ENCODE data around the gene FBP2. TPM values are rescaled to one million over a fixed set of nuclear protein-coding genes. Genes with fewer than 3 reads are reported as not detected.
"Not testable (repeated sequence)": the region's sequence is repeated elsewhere in the genome, so short reads cannot be mapped to it uniquely, and the experiment has no call there.

The FBP2 gene
- total RNA-seq, 1 donor from 2014 or later: not detected

- H3K27ac Mint-ChIP-seq: no peak overlapping the region
- H3K27me3 Mint-ChIP-seq (ENCODE audit: insufficient read depth): peaks cover 24% of the 10 kb centered on the region
- intact Hi-C loops (cut with micrococcal nuclease): no loop called here
- no peaks in the 10 kb centered on the region for H3K9me3 Mint-ChIP-seq
- H3K4me3 Mint-ChIP-seq: no peak overlapping the region
- H3K36me3 Mint-ChIP-seq (ENCODE audit: low read depth): no peaks in the 10 kb centered on the region
- no peaks in the 10 kb centered on the region for H3K4me1 Mint-ChIP-seq (ENCODE audit: low read depth)
- no peak for DNase-seq (ENCODE audit: low spot score)
These were observed 24.5 kb downstream of the FBP2 start for GRCh38 chr9:94568972-94569712.

DNA sequence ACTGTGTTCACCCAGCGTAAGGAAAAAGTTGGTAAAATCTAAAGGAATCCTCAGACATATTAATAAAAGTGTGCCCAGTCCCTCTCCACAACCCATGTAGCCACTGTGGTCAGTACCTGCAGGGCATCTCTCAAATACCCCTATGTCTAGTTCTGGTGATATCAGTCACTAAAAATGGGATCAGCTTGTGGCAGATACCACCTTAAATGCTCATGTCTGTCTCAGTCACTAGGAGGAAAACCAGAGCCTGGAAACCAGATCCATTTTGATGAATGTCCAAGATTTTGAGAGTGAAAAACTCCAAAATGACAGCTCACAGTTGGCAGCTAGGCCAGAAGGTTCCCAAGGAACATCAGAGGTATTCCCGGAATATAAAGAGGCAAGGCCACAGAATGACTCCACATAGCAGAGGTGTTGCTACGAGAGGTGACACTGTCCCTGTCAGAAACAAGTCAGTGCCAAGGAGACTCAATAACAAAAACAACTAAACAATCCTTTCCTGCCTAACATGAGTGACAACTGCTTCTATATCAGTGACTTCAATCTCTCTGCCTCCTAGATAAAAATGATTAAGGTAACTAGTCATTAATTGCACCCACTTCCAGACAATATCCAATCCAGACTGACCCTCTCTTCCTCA is 25.3 kb downstream of the FBP2 start:
- Mint-ChIP-seq H3K9me3 (no peaks in the 10 kb centered on the region), H3K4me1 (ENCODE audit: low read depth) (no peaks in the 10 kb centered on the region), H3K27me3 (ENCODE audit: insufficient read depth) (peaks cover 16% of the 10 kb centered on the region), H3K27ac (no peak overlapping the region), H3K4me3 (no peak overlapping the region), H3K36me3 (ENCODE audit: low read depth) (no peaks in the 10 kb centered on the region)
- intact Hi-C loops (cut with micrococcal nuclease): no loop called here
- DNase-seq (ENCODE audit: low spot score): no peak

DNA sequence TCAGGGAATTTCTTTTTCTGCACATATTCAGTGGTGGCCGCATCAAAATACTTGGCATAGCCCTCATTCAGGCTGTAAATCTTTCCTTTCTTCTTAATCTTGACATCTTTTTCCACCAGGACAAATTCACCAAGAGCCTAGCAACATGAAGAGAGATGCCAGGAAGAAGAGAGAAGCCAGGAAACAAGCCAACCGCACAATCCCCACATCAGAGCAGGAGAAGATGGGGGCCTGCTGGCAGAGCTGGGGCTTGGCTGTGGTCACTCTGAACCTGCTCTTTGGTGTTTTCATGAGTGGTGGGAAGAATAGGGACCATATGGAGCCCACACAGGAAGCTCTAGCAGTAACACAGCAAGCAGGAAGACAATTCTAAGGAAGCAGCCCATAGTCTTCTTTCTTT is 26.4 kb downstream of the FBP2 start:
- H3K9me3 Mint-ChIP-seq: no peaks in the 10 kb centered on the region
- no peaks in the 10 kb centered on the region for H3K4me1 Mint-ChIP-seq (ENCODE audit: low read depth)
- no peak overlapping the region for H3K4me3 Mint-ChIP-seq
- H3K27ac Mint-ChIP-seq: no peak overlapping the region
- intact Hi-C loops (cut with micrococcal nuclease): no loop called here
- H3K27me3 Mint-ChIP-seq (ENCODE audit: insufficient read depth): peaks cover 11% of the 10 kb centered on the region
- DNase-seq (ENCODE audit: low spot score): no peak
- H3K36me3 Mint-ChIP-seq (ENCODE audit: low read depth): no peaks in the 10 kb centered on the region

DNA sequence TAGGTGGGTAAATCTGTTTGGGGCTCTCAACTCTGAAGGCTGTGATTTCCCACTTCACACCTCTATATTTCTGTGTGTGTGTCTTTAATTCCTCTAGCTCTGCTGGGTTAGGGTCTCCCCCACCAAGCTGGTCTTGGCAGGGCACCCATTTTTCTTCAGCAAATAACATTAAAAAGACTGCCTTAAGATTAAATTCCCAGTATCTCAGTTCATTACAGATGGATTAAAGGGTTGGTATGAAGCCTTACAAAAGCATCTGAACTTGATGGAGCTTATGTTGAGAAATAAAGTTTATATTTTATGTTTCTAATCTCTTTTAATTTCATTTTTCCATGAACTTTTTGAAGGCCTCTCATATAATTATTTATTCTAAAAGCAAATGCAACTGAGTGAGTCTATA is 27.1 kb downstream of the FBP2 start:
- DNase-seq (ENCODE audit: low spot score): no peak
- Mint-ChIP-seq H3K27ac (no peak overlapping the region), H3K9me3 (no peaks in the 10 kb centered on the region), H3K27me3 (ENCODE audit: insufficient read depth) (peaks cover 4% of the 10 kb centered on the region), H3K4me3 (no peak overlapping the region), H3K4me1 (ENCODE audit: low read depth) (no peaks in the 10 kb centered on the region), H3K36me3 (ENCODE audit: low read depth) (no peaks in the 10 kb centered on the region)
- intact Hi-C loops (cut with micrococcal nuclease): no loop called here

DNA sequence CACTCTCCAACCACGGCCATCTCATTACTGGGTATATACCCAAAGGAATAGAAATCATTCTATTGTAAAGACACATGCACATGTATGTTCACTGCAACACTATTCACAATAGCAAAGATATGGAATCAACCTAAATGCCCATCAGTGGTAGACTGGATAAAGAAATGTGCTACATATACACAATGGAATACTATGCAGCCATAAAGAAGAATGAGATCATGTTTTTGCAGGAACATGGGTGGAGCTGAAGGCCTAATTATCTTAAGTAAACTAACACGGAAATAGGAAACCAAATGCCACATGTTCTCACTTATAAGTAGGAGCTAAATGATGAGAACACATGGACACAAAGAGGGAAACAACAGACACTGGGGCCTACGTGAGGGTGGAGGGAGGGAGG is 29.3 kb downstream of the FBP2 start:
- H3K4me1 Mint-ChIP-seq (ENCODE audit: low read depth); H3K27me3 Mint-ChIP-seq (ENCODE audit: insufficient read depth); DNase-seq (ENCODE audit: low spot score); intact Hi-C loops (cut with micrococcal nuclease); H3K36me3 Mint-ChIP-seq (ENCODE audit: low read depth); H3K4me3 Mint-ChIP-seq; H3K9me3 Mint-ChIP-seq; H3K27ac Mint-ChIP-seq: not testable (repeated sequence)

DNA sequence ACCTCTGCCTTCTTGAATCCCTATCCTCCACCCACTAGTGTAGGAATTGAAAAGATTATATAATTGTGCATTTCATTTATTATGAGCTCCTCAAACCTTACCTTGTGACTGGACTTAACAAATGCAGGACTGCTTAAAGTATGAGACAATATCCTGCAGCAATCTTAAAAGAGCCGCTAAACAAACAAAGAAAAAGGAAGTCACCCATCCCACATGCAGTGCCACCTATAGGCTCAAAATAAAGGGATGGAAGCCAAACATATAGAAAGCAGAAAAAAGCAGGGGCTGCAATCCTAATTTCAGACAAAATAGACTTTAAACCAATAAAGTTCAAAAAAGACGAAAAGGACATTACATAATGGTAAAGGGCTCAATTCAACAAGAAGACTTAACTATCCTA is 30.1 kb downstream of the FBP2 start:
- Mint-ChIP-seq H3K4me1 (ENCODE audit: low read depth) (no peaks in the 10 kb centered on the region), H3K27ac (no peak overlapping the region), H3K36me3 (ENCODE audit: low read depth) (no peaks in the 10 kb centered on the region), H3K27me3 (ENCODE audit: insufficient read depth) (peaks cover 4% of the 10 kb centered on the region), H3K4me3 (no peak overlapping the region), H3K9me3 (no peaks in the 10 kb centered on the region)
- DNase-seq (ENCODE audit: low spot score): no peak
- intact Hi-C loops (cut with micrococcal nuclease): no loop called here

DNA sequence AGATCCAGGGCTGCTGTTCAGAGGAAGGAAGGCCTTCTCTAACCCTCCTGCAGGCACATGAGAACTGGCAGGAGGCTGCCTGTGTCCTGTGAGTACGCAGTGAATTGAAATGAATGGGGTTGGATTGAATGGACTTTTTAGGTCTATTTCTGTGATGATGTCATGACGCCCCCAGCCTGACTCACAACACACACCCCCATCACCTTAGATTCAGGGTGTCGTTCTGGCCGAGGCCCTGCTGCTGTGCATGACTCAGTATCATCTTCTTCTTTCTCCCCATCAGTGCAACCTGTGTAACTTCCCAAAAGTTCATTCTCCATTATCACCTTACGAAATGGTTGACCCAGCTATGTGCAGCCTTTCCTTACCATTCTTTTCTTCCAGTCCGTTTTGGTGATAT is 33.4 kb downstream of the FBP2 start:
- intact Hi-C loops (cut with micrococcal nuclease): no loop called here
- no peaks in the 10 kb centered on the region for H3K36me3 Mint-ChIP-seq (ENCODE audit: low read depth)
- no peaks in the 10 kb centered on the region for H3K9me3 Mint-ChIP-seq
- H3K27me3 Mint-ChIP-seq (ENCODE audit: insufficient read depth): peaks cover 4% of the 10 kb centered on the region
- no peak overlapping the region for H3K4me3 Mint-ChIP-seq
- no peak for DNase-seq (ENCODE audit: low spot score)
- H3K4me1 Mint-ChIP-seq (ENCODE audit: low read depth): no peaks in the 10 kb centered on the region
- no peak overlapping the region for H3K27ac Mint-ChIP-seq

GRCh38 chr9:94557376-94557775 is 36.2 kb downstream of the FBP2 start:
- no peak for DNase-seq (ENCODE audit: low spot score)
- no peaks in the 10 kb centered on the region for H3K9me3 Mint-ChIP-seq
- no peaks in the 10 kb centered on the region for H3K4me1 Mint-ChIP-seq (ENCODE audit: low read depth)
- no peak overlapping the region for H3K27ac Mint-ChIP-seq
- no peaks in the 10 kb centered on the region for H3K36me3 Mint-ChIP-seq (ENCODE audit: low read depth)
- intact Hi-C loops (cut with micrococcal nuclease): no loop called here
- peaks cover 4% of the 10 kb centered on the region for H3K27me3 Mint-ChIP-seq (ENCODE audit: insufficient read depth)
- H3K4me3 Mint-ChIP-seq: no peak overlapping the region

DNA sequence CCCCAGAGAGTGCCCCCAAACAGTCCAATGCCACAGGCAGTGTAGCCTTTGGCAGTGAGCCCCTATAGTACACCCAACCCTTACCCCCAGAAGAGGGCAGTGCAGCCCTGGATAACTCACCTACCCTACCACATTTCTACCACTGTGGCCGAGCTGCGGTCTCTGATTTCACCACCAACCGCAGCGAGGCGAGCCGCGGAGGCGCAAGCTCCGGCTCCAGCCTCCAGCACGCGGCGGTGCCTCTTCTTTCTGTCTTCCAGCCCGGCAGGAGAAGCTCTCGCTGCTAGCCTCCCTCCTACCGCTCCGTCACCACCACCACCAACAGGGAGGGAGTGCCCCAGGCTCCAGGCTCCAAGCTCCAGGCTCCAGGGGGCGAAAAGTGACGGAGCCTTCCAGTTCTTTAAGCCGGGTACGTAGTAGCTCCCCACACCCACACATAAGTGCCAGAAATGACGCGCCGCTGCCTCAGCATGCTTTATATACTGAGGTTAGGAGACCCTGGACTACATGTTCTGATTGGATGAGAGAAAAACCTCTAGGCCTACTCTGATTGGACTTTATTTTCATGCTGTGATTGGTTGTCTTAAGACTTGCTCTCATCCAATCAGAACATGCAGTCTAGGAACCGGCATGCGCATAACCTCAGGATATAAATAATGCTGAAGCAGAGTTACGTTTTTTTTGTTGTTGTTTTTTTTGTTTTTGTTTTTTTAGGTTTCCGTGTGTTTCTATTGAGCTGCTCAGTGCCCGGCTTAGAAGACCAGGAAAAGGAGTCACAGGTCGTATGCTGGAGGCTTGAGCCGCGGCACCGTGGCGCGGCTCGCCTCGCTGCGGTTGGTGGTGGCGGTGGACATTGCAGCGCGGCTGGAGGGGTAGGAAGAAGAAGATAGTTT is 38.9 kb downstream of the FBP2 start, which contains the start of gene PCAT7:
PCAT7 (plus strand) TSS at position 645 of the 893 bp plus-strand sequence.
- intact Hi-C loops (cut with micrococcal nuclease): loop anchor here (1.0 kb wide), 1 partner anchor 49 kb away; no protein-coding TSS in a partner anchor
- no peak for DNase-seq (ENCODE audit: low spot score)
- Mint-ChIP-seq H3K4me3 (no peak within 1 kb of the TSS), H3K27ac (no peak within 1 kb of the TSS), H3K9me3 (no peaks in the 10 kb centered on the region), H3K36me3 (ENCODE audit: low read depth) (no peaks in the 10 kb centered on the region), H3K4me1 (ENCODE audit: low read depth) (no peaks in the 10 kb centered on the region), H3K27me3 (ENCODE audit: insufficient read depth) (peaks cover 9% of the 10 kb centered on the region)

DNA sequence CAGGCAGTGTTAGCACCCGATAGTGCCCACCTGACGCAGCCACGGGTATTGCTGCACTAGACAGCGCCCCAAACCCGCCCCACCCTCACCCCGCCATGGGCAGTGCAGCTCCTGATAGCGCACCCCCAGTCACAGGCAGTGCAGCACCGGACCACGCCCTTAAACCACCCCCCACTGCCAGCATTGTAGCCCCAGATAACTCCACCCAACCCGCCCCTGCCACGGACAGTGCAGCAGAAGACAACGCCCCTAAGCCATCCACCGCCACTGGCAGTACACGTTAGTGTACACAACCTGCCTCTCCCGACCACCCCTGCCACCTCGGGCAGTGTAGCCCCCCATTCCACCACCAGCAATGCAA is 39.6 kb downstream of the FBP2 start:
- intact Hi-C loops (cut with micrococcal nuclease): loop anchor here (1.0 kb wide), 1 partner anchor 49 kb away; no protein-coding TSS in a partner anchor
- no peak for DNase-seq (ENCODE audit: low spot score)

DNA sequence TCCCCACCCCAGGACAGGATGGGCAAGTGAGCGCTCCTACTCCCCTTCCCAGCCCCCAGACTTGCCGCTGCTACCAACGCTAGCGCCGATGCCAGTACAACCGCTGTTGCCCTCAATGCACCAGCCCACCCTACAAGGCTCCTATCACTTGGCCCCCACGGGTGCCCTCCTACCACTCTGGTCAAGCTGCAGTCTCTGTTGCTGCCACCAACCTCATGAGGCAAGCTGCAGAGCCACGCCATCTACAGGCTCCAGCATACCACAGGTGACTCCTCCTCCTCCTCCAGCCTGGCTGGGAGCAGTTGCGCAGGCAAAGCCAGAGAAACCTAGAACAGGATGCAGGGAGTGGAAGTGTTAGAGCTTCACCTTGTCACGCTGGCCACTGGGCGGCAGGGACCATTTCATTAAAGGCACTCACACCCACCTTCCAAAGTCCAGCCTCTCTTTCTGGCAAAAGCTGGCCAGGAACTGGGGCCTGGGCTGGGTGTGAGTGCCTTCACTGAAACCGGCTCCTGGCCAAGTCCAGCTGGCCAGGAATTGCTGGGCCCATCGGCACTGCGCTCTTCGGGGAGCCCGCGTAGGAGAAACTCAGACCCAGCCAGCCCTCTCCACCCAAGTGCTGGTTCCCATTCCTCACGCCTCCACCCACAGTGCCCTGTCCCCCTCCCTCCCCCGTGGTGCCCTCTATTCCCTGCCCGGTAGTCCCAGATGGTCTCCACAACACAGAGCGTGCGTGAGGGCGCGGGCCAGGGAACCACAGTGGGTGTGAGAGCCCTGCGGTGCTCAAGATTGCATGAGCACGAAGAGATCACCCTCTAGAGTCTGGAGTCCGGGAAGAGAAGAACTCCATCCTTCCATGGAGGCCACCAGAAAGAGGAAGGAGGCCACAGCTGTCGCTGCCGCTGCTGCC is 40.3 kb downstream of the FBP2 start:
- Mint-ChIP-seq H3K4me3 (no peak overlapping the region), H3K4me1 (ENCODE audit: low read depth) (no peaks in the 10 kb centered on the region), H3K9me3 (no peaks in the 10 kb centered on the region), H3K36me3 (ENCODE audit: low read depth) (no peaks in the 10 kb centered on the region), H3K27ac (no peak overlapping the region), H3K27me3 (ENCODE audit: insufficient read depth) (peaks cover 14% of the 10 kb centered on the region)
- intact Hi-C loops (cut with micrococcal nuclease): no loop called here
- DNase-seq (ENCODE audit: low spot score): no peak

More for the DNA sequence above, 39.6 kb downstream of the FBP2 start:
- Mint-ChIP-seq H3K27me3 (ENCODE audit: insufficient read depth) (peaks cover 12% of the 10 kb centered on the region), H3K4me3 (no peak overlapping the region), H3K36me3 (ENCODE audit: low read depth) (no peaks in the 10 kb centered on the region), H3K4me1 (ENCODE audit: low read depth) (no peaks in the 10 kb centered on the region), H3K27ac (no peak overlapping the region), H3K9me3 (no peaks in the 10 kb centered on the region)

DNA sequence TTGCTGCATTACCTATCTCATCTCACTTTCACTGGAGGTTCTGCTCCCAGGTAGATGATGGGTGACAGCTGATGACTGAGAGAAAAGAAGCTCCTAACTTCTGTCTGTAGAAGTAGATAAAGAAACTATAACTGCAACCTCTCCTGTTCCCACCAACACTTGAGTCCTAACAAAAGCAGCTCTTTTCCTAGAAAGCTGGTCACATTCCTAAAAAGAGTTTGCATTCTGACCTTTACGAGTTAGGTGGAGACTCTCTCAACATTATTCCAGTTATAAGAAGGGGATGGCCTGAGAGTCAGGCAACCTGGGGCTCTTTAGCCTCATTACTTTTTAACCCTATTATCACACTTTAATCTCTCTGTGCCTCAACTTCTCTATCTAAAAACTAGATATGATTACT is 47.7 kb downstream of the FBP2 start:
- Mint-ChIP-seq H3K27ac (no peak overlapping the region), H3K4me3 (no peak overlapping the region), H3K36me3 (ENCODE audit: low read depth) (no peaks in the 10 kb centered on the region), H3K9me3 (no peaks in the 10 kb centered on the region), H3K27me3 (ENCODE audit: insufficient read depth) (peaks cover 16% of the 10 kb centered on the region), H3K4me1 (ENCODE audit: low read depth) (no peaks in the 10 kb centered on the region)
- no peak for DNase-seq (ENCODE audit: low spot score)
- intact Hi-C loops (cut with micrococcal nuclease): no loop called here
